HTERT RPE-1 (cell line): ENCODE data around the gene DOK3.
"Not testable (repeated sequence)": the region's sequence is repeated elsewhere in the genome, so short reads cannot be mapped to it uniquely, and the experiment has no call there.

Experiments
- in situ Hi-C: fragments of 300-500 bp; cut with MboI; formaldehyde crosslinking; loops from 4 replicates; pipeline ENCODE4 v1.14.3; 2020; ENCODE audit warnings: low sequenced_read_pairs

DOK3 gene

GRCh38 chr5:177498013-177498787 is 11.4 kb downstream of the DOK3 start:
- in situ Hi-C loops = no loop called here

GRCh38 chr5:177497292-177498012 is 12.2 kb downstream of the DOK3 start, which contains the start of gene PDLIM7:
TSS of gene PDLIM7 (minus strand) at chr5:177497604. CDS start at chr5:177496512, 1,092 bp downstream.
- in situ Hi-C loops = no loop called here

- in situ Hi-C loops = no loop called here
These were observed 12.8 kb downstream of the DOK3 start for GRCh38 chr5:177496727-177497291.

GRCh38 chr5:177496070-177496726 is 13.4 kb downstream of the DOK3 start:
- in situ Hi-C loops = no loop called here

GRCh38 chr5:177495243-177496060 is 14.2 kb downstream of the DOK3 start:
- in situ Hi-C loops = no loop called here

- in situ Hi-C loops = no loop called here
These were observed 15.1 kb downstream of the DOK3 start for GRCh38 chr5:177494346-177495195.

GRCh38 chr5:177493795-177494345 is 15.8 kb downstream of the DOK3 start:
- in situ Hi-C loops = no loop called here

GRCh38 chr5:177492841-177493240 is 16.8 kb downstream of the DOK3 start:
- in situ Hi-C loops = no loop called here

- in situ Hi-C loops = no loop called here
These were observed 17.5 kb downstream of the DOK3 start for GRCh38 chr5:177491983-177492746.

- in situ Hi-C loops = no loop called here
These were observed 18.1 kb downstream of the DOK3 start for GRCh38 chr5:177491429-177491945.

- in situ Hi-C loops = no loop called here
These were observed 18.6 kb downstream of the DOK3 start for GRCh38 chr5:177490992-177491391.

GRCh38 chr5:177490311-177490991 is 19.2 kb downstream of the DOK3 start:
- in situ Hi-C loops = no loop called here

- in situ Hi-C loops = no loop called here
These were observed 20.4 kb downstream of the DOK3 start for GRCh38 chr5:177489119-177489716.

- in situ Hi-C loops = no loop called here
These were observed 21.7 kb downstream of the DOK3 start for GRCh38 chr5:177487975-177488374.

GRCh38 chr5:177487144-177487543 is 22.5 kb downstream of the DOK3 start:
- in situ Hi-C loops = no loop called here

- in situ Hi-C loops = no loop called here
These were observed 23.4 kb downstream of the DOK3 start for GRCh38 chr5:177486256-177486655.

GRCh38 chr5:177485753-177486152 is 23.9 kb downstream of the DOK3 start:
- in situ Hi-C loops = not testable (repeated sequence)
